HEK293T (cell line): ENCODE measurements around the gene CHMP3.

Experiments
- ARNT ChIP-seq: fragments of 450-650 bp; IDR thresholded peaks from 2 replicates; pipeline ENCODE4 v1.6.1; 2017; ENCODE audit warnings: mild to moderate bottlenecking
- BHLHE40 ChIP-seq: fragments of 450-650 bp; IDR thresholded peaks from 2 replicates; pipeline ENCODE4 v1.6.1; 2016; ENCODE audit warnings: mild to moderate bottlenecking, moderate library complexity, borderline replicate concordance
- ELF4 ChIP-seq: fragments of 450-650 bp; IDR thresholded peaks from 2 replicates; pipeline ENCODE4 v1.6.1; 2017; ENCODE audit warnings: antibody characterized with exemption
- FOXA1 ChIP-seq: fragments of 450-650 bp; IDR thresholded peaks from 2 replicates; pipeline ENCODE4 v1.6.1; 2016; ENCODE audit warnings: mild to moderate bottlenecking
- FOXK2 ChIP-seq: fragments of 450-650 bp; IDR thresholded peaks from 2 replicates; pipeline ENCODE4 v1.6.1; 2016; ENCODE audit warnings: mild to moderate bottlenecking
- FOXM1 ChIP-seq: fragments of 450-650 bp; IDR thresholded peaks from 2 replicates; pipeline ENCODE4 v1.6.1; 2017; ENCODE audit warnings: mild to moderate bottlenecking, borderline replicate concordance
- HDGF ChIP-seq: fragments of 450-650 bp; IDR thresholded peaks from 2 replicates; pipeline ENCODE4 v1.6.1; 2017; ENCODE audit warnings: antibody characterized with exemption, borderline replicate concordance
- L3MBTL2 ChIP-seq: fragments of 450-650 bp; conservative IDR thresholded peaks from 2 replicates; pipeline ENCODE4 v1.6.1; 2016; ENCODE audit warnings: mild to moderate bottlenecking
- NFRKB ChIP-seq: fragments of 450-650 bp; IDR thresholded peaks from 2 replicates; pipeline ENCODE4 v1.6.1; 2016; ENCODE audit warnings: mild to moderate bottlenecking, moderate library complexity
- SP1 ChIP-seq: fragments of 450-650 bp; IDR thresholded peaks from 2 replicates; pipeline ENCODE4 v1.6.1; 2017
- SUZ12 ChIP-seq: fragments of 450-650 bp; IDR thresholded peaks from 2 replicates; pipeline ENCODE4 v1.6.1; 2016; ENCODE audit warnings: mild to moderate bottlenecking
- TARDBP ChIP-seq: fragments of 450-650 bp; IDR thresholded peaks from 2 replicates; pipeline ENCODE4 v1.6.1; 2016
- TF ChIP-seq, protein P1 (sequence below): fragments of 450-650 bp; IDR thresholded peaks from 2 replicates; pipeline ENCODE4 v1.6.1; 2016

DNA sequence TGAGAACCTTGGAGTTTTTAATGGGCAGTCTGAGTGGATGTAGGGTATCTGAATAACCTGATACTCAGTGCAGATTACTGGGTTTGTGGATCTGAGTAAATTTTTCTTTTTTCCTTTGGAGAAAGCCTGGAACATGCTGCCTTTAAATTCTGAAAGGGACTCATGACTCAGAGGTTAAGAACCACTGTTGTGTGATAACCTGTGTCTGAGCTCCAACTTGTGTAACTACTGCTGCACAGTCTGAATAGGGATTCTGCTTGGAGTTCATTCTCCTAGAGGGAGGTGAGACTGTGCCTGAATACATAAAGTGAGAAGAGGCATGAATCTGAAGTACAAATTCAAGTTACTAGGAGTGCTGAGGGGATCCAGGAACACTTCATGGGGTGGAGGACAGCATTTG is 85.9 kb downstream of the CHMP3 start:
- TF ChIP-seq HDGF: no peak
- TF ChIP-seq SUZ12: no peak
- no peak for TF ChIP-seq TARDBP
- no peak for TF ChIP-seq FOXM1
- no peak for TF ChIP-seq SP1
- TF ChIP-seq FOXK2: no peak
- TF ChIP-seq ELF4: no peak
- no peak for TF ChIP-seq FOXA1
- no peak for TF ChIP-seq NFRKB
- TF ChIP-seq ARNT: no peak
- no peak for TF ChIP-seq L3MBTL2
- TF ChIP-seq, protein P1, sequence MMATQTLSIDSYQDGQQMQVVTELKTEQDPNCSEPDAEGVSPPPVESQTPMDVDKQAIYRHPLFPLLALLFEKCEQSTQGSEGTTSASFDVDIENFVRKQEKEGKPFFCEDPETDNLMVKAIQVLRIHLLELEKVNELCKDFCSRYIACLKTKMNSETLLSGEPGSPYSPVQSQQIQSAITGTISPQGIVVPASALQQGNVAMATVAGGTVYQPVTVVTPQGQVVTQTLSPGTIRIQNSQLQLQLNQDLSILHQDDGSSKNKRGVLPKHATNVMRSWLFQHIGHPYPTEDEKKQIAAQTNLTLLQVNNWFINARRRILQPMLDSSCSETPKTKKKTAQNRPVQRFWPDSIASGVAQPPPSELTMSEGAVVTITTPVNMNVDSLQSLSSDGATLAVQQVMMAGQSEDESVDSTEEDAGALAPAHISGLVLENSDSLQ: no peak
- TF ChIP-seq BHLHE40: no peak
